Activated CD8-positive, alpha-beta memory T cell treated with anti-CD3 and anti-CD28 coated beads for 48 hours (primary cell): Measurements from ENCODE around the gene GUCA1A.

Source experiments
- DNase-seq, 3 experiments: peaks; one replicate each; pipeline ENCODE4 v3.0.0-alpha.2; 2020; ENCODE audit warnings: low read depth in 2 of 3, low spot score in 2 of 3

The GUCA1A gene

DNA sequence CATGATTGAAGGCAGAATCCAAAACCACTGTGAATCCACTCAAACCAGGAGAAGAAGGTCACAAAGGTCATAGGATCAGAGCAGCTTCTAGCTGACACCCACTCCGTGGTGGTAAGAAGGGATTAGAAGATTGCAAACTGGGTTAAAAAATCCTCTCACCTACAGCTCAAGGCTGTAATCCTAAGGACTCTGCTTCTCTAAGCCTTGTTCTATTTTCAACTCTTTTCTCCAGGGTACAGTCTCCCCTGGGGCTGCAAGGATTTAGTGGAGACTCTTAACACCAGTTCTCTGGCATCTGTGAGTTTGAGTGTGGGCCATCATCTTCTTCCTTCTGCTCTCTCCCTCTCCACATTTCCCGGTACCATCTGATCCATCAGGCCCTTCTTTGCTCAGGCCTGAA, at the start of gene GUCA1A:
GUCA1A (plus strand) TSS at position 264 of the 400 bp plus-strand sequence. CDS start 250 bp downstream, outside the sequence.
- no peak for DNase-seq

DNA sequence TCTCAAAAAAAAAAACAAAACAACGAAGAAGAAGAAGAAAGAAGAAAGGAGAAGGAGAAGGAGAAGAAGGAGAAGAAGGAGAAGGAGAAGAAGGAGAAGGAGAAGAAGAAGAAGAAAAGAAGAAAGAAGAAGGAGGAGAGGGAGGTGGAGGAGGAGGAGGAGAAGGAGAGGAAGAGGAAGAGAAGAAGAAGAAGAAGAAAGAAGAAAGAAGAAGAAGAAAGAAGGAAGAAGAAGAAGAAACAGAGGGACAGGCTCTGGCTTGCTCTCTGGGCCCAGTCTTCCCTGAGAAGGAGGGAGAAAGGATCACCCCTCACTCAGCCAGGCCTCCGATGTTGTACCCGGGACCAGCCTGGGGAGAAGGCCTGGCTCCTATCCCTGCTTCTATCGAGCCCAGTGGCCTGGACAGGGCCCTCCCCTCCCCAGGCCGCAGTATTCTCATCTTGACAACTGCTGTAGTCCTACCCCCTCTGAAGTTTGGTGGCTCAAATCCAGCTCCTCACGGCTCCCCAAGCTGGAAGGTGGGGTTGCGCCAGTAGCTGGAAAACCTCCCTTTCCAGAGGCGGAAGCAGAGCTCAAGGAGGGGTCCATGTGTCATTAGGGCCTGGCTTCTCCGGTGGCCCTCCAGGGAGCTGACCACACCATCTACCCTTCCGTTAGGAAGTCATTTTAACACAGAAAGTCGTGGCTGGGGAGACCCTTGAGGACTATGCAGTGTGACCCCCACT, 49.6 kb upstream of the GUCA1A start:
- DNase-seq = no peak

DNA sequence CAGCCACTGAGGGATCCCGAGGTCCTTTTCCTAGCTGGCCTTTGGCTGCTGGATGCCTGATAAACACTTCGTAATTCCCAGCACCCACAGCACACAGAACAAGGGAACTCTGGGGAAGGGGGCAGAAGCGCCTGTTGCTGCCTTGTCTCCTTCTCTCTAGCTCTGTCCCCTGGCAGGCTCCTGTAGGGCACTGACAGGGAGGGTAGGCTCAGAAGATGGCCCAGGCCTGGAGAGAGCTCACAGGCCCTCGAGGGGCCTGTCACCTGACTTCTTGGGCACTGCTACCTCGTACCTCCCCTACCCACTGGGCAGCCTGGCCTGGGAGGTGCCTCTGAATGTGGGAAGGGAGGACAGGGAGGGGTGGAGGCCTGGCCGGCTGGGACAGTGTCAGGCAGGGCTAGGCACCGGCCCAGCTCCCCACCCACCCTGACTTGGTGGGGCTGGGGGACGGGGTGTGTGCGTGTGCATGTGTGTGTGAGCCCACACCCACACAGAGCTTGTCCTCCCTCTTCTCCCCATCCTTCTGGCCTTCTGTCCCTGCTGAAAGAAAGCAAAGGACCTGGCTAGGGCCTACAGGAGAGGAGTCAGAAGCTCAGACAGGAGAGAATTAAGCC, 48.8 kb upstream of the GUCA1A start:
- no peak for DNase-seq

DNA sequence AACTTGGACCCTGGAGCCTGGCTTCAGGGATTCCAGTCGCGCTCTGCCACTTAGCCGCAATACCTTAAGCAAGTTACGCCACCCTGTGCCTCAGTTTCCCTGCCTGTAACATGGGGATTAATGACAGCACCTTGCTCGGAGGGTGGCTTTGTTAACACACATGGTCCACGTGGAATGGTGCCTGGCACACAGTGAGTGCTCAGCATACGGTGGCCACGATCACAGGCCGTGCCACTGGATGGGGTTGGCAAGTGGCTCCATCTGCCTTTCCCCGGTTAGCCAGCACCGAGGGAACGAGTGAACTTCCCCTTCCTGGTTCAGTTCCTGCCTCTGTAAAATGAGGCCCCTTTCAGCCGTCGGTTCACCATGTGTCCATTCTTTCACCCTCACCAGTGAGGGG, 47.9 kb upstream of the GUCA1A start:
- no peak for DNase-seq

DNA sequence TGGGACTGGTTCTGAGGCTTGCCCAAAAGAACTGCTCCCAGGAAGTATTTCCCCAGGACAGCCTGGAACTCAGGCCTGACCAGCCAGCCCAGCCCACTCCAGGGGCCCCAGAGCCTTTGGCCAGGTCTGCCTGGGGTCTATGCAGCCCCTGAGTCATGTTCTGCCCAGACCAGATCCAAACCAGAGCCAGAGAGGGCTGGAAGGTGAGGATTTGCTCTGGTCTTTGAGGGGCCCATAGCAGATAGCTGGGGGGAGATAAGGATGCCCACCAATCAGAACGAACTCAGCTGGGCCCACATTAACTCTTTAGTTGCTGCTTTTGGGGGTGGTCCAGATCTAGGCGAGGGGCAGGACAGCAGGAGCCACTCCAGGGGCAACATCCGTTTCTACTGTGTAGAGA, 47.5 kb upstream of the GUCA1A start:
- DNase-seq = no peak

DNA sequence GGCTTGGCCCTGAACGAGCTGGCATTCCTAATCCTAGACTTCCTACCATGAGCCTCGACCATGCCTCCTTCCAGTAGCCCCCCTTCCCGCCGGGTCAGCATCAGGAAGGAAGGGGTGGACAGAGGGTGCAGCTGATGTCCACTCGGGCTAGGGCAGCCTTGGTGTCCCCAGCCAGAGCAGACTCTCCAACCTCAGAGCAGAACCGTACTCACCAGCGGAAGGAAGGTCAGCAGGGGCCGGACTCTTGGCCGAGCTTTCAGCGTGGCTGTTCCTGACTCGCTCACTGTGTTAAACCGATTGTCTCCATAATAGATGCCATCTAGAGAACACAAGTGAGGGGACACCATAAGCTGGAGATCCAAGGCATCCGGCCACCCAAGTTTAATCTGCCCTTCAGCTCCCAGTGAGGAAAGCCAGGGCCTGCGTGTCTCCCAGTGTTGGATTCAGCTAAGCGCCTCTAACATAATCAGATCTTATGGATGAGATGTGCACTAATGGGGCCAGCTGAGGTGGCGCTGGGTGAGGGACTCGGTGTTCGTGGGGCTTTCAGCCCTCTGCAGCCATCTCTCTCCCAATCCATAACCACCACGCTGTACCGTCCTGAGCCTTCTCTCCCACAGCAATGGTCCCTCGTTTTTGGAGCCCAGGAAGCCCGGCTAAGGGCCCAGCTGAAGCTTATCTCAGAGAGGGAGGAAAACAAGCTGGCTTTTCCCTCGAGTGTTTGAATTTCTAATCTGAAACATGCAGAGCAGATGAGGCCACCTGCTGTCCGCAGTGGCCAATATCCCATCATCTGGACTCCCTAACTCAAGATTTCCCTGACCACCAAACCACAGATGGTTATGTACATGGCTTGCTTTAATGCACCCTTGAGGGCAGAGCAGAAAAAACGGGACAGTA, 44.5 kb upstream of the GUCA1A start:
- DNase-seq = no peak

DNA sequence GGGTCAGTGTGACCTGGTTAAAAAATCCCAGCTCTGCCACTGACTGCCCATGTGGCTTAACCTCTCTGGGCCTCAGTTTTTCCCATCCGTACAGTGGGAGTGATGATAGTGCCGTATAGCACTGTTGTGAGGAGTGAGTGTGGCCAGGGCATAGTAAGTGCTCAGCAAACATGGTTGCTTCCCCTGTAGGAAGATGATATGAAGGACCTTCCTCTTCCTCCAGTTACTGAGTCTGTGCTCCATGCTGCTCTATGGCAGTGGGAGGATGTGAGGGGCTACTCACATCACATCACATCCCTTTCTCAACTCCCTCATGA, 43.8 kb upstream of the GUCA1A start:
- DNase-seq = no peak

DNA sequence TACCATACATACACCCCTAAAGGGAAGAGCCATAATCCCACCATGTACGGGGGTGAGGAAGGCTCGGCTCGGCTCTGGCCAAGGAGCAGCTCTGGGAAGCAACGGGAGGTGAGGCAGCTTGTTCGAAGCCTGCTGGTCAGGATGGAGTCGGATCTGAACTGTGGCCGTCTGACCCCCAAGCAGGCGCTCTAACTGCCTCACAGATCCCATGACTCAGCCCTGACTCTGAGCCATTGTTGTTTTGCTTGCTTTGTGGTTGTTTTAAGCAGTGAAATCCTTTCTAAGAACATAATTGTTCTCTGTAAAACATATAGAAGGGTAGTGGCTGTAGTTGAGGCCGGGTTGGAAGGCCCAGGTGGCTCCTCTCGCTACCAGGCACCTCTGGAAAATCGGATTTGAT, 41.6 kb upstream of the GUCA1A start:
- no peak for DNase-seq

DNA sequence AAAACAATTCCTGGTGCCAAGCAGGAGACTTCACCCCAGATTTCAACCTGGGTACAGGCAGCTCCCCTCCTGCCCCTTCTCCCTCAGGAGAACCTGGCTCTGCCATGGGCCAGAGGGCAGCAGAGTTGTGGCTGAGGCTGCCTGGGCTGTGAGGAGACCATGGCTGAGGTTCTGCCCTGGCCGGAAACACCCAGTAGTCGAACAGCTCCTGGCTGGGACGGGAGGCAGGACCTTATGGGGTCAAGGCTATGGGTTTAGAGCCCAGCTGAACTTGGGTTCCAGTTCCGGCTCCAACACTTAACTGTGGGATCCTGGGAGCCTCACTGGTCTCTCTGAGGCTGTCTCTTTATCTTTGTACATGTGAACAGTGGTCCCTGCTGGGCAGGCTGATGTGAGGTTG, 39.2 kb upstream of the GUCA1A start:
- DNase-seq = no peak

DNA sequence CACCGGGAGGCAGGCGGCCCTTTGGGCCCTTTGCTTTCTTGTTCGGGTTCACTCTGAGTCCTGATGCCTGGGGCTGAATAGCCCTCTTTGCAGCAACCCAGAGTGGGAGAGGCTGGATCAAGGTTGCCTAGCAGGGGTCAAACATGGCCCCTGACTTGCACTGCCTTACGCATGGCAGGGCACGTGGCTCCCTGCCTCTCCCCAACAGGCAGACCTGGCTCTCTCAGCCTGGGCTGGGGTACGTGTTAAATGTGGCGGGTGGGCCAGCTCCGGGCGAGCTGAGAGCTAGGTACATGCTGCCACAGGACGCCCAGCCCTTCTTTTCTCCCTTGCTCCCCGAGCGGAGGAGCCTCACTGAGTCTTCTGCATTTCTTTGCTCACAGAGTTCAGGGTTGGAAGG, 38.0 kb upstream of the GUCA1A start:
- no peak for DNase-seq

DNA sequence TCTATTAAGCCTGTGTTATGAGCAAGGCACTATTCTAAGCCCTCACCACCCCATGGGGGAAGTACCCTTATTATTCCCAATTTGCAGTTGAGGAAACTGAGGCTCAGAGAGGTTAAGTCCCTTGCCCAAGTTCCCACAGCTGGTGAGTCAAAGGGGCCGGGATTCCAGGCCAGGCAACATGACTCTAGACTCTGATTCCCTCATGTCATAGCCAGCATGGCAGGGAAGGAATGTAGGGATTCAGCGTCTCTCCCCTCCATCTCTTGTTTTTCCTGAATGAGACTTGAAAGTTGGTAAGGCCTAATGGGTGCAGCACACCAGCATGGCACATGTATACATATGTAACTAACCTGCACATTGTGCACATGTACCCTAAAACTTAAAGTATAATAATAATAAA, 37.4 kb upstream of the GUCA1A start:
- DNase-seq = no peak

DNA sequence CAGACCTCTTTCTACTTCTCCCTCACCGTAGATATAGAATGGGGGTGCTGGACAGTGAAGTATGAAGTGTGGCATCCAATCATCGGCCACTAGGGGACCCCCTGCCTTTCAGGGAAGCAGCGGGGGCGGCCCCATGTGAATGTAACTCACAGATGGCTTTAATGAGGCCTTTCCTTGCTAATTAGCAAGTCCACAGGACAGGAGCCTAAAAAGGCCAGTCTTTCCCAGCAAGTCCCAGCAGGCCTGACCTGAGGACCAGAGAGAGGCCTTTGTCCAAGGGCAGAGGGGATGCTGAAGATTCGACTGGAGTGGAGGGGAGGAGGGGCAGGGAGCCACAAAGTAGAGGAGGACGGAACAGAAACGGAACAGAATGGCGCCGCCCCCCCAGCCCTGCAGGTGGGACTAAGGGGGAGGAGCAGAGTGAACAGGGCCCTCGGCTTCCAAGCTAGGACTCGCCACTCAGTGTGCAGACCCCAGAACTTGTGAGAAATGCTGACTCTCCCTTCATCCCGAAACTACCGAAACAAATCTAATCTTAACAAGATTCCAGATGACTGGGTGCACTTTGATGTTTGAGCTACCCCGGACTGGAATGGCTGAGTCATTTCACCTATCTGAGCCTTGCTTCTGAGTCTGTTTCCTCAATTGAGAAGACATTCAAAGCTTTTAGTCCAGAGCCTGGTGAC, 36.5 kb upstream of the GUCA1A start:
- peak in 2 of 3 experiments; percentile 12 to 17 for DNase-seq

DNA sequence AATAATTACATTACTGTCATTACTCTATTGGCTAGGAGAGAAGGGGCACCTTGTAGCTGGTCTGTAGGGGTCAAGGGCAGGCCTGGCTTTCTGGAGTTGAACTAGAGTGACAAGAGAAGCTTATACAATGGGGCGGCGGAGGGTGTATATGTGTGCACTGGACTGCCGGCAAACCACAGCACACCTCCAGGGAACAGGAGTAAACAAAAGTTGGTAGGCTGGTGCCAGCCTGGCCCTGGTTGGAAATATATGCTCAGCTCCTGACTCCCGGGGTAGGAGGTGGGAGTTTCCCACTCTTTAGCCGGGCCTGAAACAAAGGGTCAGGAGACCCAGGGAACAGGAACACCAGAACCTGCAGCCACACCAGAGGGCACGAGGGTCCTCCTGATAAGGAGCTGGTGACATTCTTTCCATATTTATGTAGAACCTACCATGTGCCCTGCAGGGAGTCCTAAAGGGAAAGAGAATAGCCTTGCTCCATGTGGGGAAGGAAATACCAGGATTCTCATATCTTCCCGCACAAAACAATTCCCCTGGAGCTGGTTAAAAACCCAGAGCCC, 35.9 kb upstream of the GUCA1A start:
- no peak for DNase-seq

DNA sequence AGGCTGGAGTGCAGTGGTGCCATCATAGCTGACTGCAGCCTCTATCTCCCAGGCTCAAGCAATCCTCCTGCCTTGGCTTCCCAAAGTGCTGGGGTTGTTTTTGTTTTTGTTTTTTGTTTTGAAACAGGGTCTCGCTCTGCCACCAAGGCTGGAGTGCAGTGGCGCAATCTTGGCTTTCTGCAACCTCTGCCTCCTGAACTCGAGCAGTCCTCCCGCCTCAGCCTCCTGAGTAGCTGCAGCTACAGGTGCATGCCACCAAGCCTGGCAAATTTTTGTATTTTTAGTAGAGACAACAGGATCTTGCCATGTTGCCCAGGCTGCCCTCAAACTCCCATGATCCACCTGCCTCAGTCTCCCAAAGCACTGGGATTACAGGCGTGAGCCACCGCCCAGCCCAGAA, 35.0 kb upstream of the GUCA1A start:
- no peak for DNase-seq

DNA sequence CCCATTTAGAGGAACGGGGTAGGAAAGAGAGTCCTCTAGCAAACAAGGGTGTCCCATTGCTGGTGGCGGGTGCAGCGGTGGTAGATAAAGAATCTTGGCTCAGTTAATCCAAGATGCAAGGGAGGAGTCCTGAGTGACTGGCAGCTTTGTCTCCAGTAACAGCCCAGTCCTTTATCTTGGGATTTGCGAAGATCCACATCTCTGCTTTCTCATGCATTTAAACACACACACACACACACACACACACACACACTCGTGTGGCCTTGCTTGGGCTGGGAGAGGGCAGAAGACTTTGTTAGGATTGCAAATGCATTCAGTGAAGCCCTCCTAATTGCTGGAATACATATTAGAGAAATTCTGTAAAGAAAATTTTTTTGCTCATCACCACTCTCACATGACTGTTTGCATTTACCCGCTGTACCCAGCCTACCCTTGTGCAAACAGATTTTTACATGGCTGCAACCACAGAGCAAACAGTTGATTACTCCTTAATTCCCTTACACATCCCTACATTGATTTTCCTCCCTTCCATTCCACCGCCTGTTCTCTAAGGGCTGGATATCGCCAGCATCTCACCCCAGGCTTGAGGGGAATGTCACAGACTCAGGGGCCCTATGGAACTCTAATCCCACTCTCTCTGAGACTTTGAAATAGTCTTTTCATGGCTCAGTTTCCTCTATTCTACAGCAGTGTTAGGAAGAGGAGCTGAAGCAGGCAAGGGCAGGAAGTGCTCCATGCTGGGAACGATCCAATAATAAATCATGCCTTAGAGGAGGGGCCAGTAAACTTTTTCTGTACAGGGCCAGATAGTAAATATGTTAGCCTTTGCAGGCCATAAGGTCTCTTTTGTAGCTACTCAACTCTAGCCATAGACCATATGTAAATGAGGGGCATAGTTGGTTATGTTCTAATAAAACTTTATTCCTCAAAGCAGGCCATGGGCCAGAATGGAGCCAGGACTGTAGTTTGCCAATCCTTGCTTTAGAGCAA, 34.2 kb upstream of the GUCA1A start:
- DNase-seq = no peak

DNA sequence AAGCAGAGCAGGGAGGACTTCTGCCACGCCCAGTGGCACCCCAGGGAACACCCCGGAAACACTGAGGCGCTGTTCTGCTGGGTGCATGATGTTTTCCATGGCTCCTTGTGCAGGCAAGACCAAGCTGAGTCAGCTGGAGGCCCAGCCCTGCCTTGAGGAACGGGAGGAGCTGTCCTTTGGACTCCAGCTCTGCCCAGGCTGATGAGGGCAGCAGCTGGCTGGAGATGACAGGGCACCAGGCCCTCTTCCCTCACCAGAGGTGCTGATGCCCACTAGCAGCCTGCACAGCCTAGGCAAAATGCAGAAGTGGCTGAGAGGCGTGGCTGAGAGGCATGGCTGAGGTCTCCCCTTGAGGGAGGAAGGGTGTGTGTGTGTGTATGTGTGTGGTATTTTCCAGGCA, 33.1 kb upstream of the GUCA1A start:
- DNase-seq = no peak

DNA sequence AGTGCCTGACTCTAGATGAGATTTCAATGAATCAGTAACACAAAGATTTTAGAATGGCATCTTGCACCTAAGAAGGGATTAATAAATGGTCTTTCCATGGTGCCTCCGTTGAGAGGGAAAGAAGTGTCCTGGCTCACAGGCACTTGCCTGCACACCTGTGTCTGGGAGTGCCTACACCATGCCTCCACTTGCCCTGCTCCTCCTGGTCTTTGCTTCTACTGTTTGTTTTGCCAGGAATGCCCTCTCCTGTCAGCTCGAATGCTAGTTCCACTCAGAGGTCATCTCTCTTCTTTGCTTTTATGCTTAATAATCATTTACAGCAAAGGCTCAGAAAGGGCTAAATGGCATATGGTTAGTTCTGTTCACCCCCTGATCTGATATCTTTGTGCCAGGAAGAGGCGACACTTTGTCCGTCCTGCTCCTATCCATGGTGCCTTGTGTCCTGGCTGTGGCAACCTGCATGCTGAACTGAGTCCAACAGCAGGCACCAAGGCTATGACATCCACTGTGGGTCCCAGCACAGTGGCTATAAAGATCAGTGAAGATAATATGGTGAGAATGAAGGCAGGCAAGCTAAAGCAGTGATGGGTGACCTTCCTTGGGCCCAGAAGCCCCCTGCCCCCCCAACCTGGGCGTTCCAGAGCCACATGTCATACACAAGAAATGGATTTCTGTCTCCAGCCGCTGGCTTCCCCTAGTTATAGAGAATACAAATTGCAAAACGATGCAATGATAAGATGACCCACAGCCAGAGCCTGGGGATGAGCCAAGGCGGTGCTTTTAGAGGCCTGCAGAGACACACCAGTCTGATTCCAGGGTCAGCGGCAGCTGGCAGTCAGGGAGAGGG, 32.2 kb upstream of the GUCA1A start:
- DNase-seq = no peak

DNA sequence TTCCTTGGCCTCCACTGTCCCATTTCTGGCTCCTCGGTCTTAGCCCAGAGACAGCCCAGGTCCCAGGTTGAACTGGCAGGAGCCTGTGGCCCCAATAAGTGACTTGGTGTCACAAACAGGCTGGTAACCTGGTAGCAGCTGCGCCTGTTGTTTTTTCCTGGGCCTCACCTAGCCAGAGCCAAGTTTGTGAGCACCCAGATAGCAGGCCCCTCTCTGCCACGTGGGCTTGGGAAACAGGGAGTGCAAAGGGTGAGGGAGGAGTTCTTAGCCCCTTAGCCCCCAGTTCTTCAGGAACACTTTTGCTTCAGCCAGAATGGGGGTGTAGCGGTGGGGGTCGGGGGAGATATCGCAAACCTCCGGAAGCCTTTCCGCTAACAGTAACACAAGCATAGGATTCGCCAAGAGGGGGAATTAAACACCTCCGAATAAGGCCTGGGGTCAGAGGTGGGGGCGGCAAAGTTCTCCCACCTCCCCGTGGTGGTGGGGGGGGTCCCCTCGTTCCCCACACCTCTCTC, 31.5 kb upstream of the GUCA1A start:
- DNase-seq = no peak
